Progenitor cell of endocrine pancreas (in vitro differentiated cells): ENCODE results near the gene SDF2L1. TPM values are rescaled to one million over a fixed set of nuclear protein-coding genes. Genes with fewer than 3 reads are reported as not detected.
"Not testable (repeated sequence)": the region's sequence is repeated elsewhere in the genome, so short reads cannot be mapped to it uniquely, and the experiment has no call there.

Experiments
- DNase-seq: peaks from one replicate; pipeline ENCODE4 v3.0.0; 2021; ENCODE audit warnings: low spot score; ENCODE audit not compliant: unreplicated experiment
- H3K27ac Mint-ChIP-seq: 2 replicates; pipeline ENCODE4 v1.8.0; 2021; ENCODE audit warnings: mild to moderate bottlenecking, moderate library complexity, mixed read lengths
- H3K27me3 Mint-ChIP-seq: 2 replicates; pipeline ENCODE4 v1.8.0; 2021; ENCODE audit warnings: mixed read lengths
- H3K36me3 Mint-ChIP-seq: 2 replicates; pipeline ENCODE4 v1.8.0; 2022; ENCODE audit warnings: mixed read lengths; ENCODE audit not compliant: insufficient read depth
- H3K4me1 Mint-ChIP-seq: 2 replicates; pipeline ENCODE4 v1.8.0; 2021; ENCODE audit warnings: low read depth, mixed read lengths
- H3K4me3 Mint-ChIP-seq: 2 replicates; pipeline ENCODE4 v1.8.0; 2021; ENCODE audit warnings: low read depth, mild to moderate bottlenecking, moderate library complexity, mixed read lengths
- H3K9me3 Mint-ChIP-seq: 2 replicates; pipeline ENCODE4 v1.8.0; 2021; ENCODE audit warnings: low read depth, mixed read lengths
- CTCF ChIP-seq: fragments of 200-600 bp; sonication (generic); IDR thresholded peaks from one replicate; pipeline ENCODE4 v1.5.0; 2021; ENCODE audit warnings: antibody characterized with exemption, mild to moderate bottlenecking; ENCODE audit not compliant: unreplicated experiment
- total RNA-seq: library from RNA; stranded (reverse); gene quantifications from 2 replicates; pipeline ENCODE4 v1.2.1, GENCODE V29; 2021

Gene SDF2L1
- total RNA-seq, 1 donor from 2014 or later: 27.0 TPM

- TF ChIP-seq CTCF: no peak
- Mint-ChIP-seq H3K27ac (no peak overlapping the region), H3K4me1 (no peaks in the 10 kb centered on the region), H3K9me3 (no peaks in the 10 kb centered on the region), H3K36me3 (peaks cover 39% of the 10 kb centered on the region), H3K4me3 (no peak overlapping the region), H3K27me3 (no peaks in the 10 kb centered on the region)
- no peak for DNase-seq
These were observed 32.6 kb downstream of the SDF2L1 start for GRCh38 chr22:21674638-21675245.

DNA sequence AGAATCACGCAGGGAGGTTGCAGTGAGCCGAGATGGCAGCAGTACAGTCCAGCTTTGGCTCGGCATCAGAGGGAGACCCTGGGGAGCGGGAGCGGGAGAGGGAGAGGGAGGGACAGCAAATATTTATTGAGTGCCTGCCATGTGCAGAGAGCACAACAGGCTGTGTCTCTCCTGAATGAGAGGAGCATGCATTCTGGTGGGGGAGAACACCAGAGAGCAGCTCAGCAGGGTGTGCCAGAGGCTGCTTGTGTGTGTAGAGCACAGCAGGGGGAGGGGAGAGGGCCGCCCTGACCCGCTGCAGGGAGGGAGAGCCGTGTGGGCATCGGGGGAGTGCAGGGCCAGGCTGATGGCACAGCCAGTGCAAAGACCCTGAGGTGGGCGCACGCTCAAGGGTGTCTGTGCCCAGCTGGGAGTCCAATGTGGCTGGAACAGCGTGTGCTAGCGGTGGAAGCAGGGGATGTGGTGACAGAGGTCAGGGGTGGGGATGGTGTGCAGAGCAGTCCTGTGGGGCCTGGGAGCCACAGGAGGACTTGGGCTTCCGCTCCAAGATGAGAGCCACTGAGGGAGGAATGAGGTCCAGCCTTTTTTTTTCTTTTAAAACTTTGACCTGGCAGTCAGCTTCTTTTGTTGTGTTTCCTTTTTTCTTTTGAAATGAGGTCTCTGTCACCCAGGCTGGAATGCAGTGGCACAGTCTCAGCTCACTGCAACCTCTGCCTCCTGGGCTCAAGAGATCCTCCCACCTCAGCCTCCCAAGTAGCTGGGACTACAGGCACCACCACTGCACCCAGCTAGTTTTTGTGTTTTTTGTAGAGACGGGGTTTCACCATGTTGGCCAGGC lies 35.7 kb downstream of the SDF2L1 start:
- Mint-ChIP-seq H3K4me3 (no peak overlapping the region), H3K27ac (no peak overlapping the region)

GRCh38 chr22:21678842-21679241 lies 36.7 kb downstream of the SDF2L1 start:
- not testable (repeated sequence) for H3K27me3 Mint-ChIP-seq, DNase-seq, H3K4me3 Mint-ChIP-seq, H3K4me1 Mint-ChIP-seq, H3K9me3 Mint-ChIP-seq, H3K27ac Mint-ChIP-seq
- peaks cover 35% of the 10 kb centered on the region for H3K36me3 Mint-ChIP-seq

More for the DNA sequence above, 35.7 kb downstream of the SDF2L1 start:
- no peak for TF ChIP-seq CTCF
- no peak for DNase-seq
- Mint-ChIP-seq H3K4me1 (no peaks in the 10 kb centered on the region), H3K36me3 (peaks cover 34% of the 10 kb centered on the region), H3K27me3 (no peaks in the 10 kb centered on the region), H3K9me3 (no peaks in the 10 kb centered on the region)

- Mint-ChIP-seq H3K4me3 (no peak overlapping the region), H3K27ac (no peak overlapping the region), H3K9me3 (no peaks in the 10 kb centered on the region), H3K36me3 (peaks cover 32% of the 10 kb centered on the region), H3K4me1 (no peaks in the 10 kb centered on the region), H3K27me3 (no peaks in the 10 kb centered on the region)
- no peak for DNase-seq
- TF ChIP-seq CTCF: no peak
These were observed 37.3 kb downstream of the SDF2L1 start for GRCh38 chr22:21679383-21679782.

GRCh38 chr22:21680830-21681565 lies 38.9 kb downstream of the SDF2L1 start:
- no peak overlapping the region for H3K4me3 Mint-ChIP-seq
- no peak for DNase-seq
- no peaks in the 10 kb centered on the region for H3K27me3 Mint-ChIP-seq
- H3K27ac Mint-ChIP-seq: peak overlapping the region; percentile 62
- peaks cover 19% of the 10 kb centered on the region for H3K36me3 Mint-ChIP-seq
- no peak for TF ChIP-seq CTCF
- H3K4me1 Mint-ChIP-seq: no peaks in the 10 kb centered on the region
- no peaks in the 10 kb centered on the region for H3K9me3 Mint-ChIP-seq
